NCI-H82 treated with DMSO at 0.1 percent for 48 hours (cell line): ENCODE data around the gene AFG1L.
"Not testable (repeated sequence)": the region's sequence is repeated elsewhere in the genome, so short reads cannot be mapped to it uniquely, and the experiment has no call there.

Source experiments
- DNase-seq: peaks from one replicate; lab custom pipeline; 2025; ENCODE audit not compliant: unreplicated experiment; lab: John Stamatoyannopoulos, UW

The AFG1L gene

GRCh38 chr6:108449717-108450116, 154.9 kb downstream of the AFG1L start:
- not testable (repeated sequence) for DNase-seq

GRCh38 chr6:108451816-108452215, 157.0 kb downstream of the AFG1L start:
- DNase-seq, result no peak

- DNase-seq, result no peak
These were observed 157.9 kb downstream of the AFG1L start for GRCh38 chr6:108452711-108453195.

GRCh38 chr6:108453601-108454185, 158.8 kb downstream of the AFG1L start:
- DNase-seq, result no peak

GRCh38 chr6:108454356-108454755, 159.5 kb downstream of the AFG1L start:
- DNase-seq, result no peak

GRCh38 chr6:108455688-108456087, 160.8 kb downstream of the AFG1L start:
- no peak for DNase-seq

- DNase-seq, result no peak
These were observed 168.9 kb downstream of the AFG1L start for GRCh38 chr6:108463784-108464183.

GRCh38 chr6:108464418-108465097, 169.7 kb downstream of the AFG1L start:
- no peak for DNase-seq

GRCh38 chr6:108465098-108465495, 170.2 kb downstream of the AFG1L start:
- no peak for DNase-seq

- DNase-seq, result no peak
These were observed 173.5 kb downstream of the AFG1L start for GRCh38 chr6:108468346-108468745.

- DNase-seq, result no peak
These were observed 174.5 kb downstream of the AFG1L start for GRCh38 chr6:108469316-108469715.

- no peak for DNase-seq
These were observed 178.3 kb downstream of the AFG1L start for GRCh38 chr6:108473197-108473596.

GRCh38 chr6:108476376-108476775, 181.5 kb downstream of the AFG1L start:
- no peak for DNase-seq

- no peak for DNase-seq
These were observed 182.1 kb downstream of the AFG1L start for GRCh38 chr6:108476847-108477430.

GRCh38 chr6:108482559-108482958, 187.7 kb downstream of the AFG1L start:
- DNase-seq, result no peak

GRCh38 chr6:108484016-108484415, 189.2 kb downstream of the AFG1L start:
- DNase-seq, result no peak

- DNase-seq, result no peak
These were observed 194.8 kb downstream of the AFG1L start for GRCh38 chr6:108489699-108490098.

GRCh38 chr6:108492131-108492766, 197.4 kb downstream of the AFG1L start:
- peak; percentile 12 for DNase-seq

GRCh38 chr6:108494434-108494833, 199.6 kb downstream of the AFG1L start:
- no peak for DNase-seq

- DNase-seq, result peak; percentile 12
These were observed 203.0 kb downstream of the AFG1L start for GRCh38 chr6:108497883-108498282.

- DNase-seq, result no peak
These were observed 206.7 kb downstream of the AFG1L start for GRCh38 chr6:108501559-108501958.

GRCh38 chr6:108502832-108503231, 208.0 kb downstream of the AFG1L start:
- DNase-seq, result no peak
